OCI-LY3 (cell line): ENCODE results near the gene RNF41.

Experiments
- H2AFZ ChIP-seq: fragments of 200-600, 300-600 bp; shearing (Covaris generic); 2 replicates; pipeline ENCODE4 v1.6.0; 2014; ENCODE audit warnings: antibody characterized with exemption, low read depth, low read length
- H3K27ac ChIP-seq: fragments of 200-600, 300-600 bp; sonication (generic); 2 replicates; pipeline ENCODE4 v1.5.1; 2014; ENCODE audit warnings: mild to moderate bottlenecking, low read length, moderate library complexity, mixed read lengths
- H3K27me3 ChIP-seq: fragments of 200-600, 300-600 bp; sonication (generic); 2 replicates; pipeline ENCODE4 v1.6.1; 2014; ENCODE audit warnings: low read depth, low read length, mixed read lengths
- H3K36me3 ChIP-seq: fragments of 200-600, 300-600 bp; sonication (generic); replicated peaks from 2 replicates; pipeline ENCODE3; 2014; ENCODE audit warnings: low read depth, low read length, mixed read lengths
- H3K4me1 ChIP-seq: fragments of 300-600, 200-600 bp; sonication (generic); 2 replicates; pipeline ENCODE4 v1.6.1; 2014; ENCODE audit warnings: low read length, mixed read lengths
- H3K4me2 ChIP-seq: fragments of 200-600, 300-600 bp; sonication (generic); 2 replicates; pipeline ENCODE4 v1.6.1; 2014; ENCODE audit warnings: low read length, mixed read lengths
- H3K4me3 ChIP-seq: fragments of 300-600, 200-600 bp; sonication (generic); 2 replicates; pipeline ENCODE4 v1.5.1; 2014; ENCODE audit warnings: antibody characterized with exemption, mild to moderate bottlenecking, low read length, moderate library complexity
- H3K79me2 ChIP-seq: fragments of 300-600, 200-600 bp; shearing (Covaris generic); 2 replicates; pipeline ENCODE4 v1.6.1; 2014; ENCODE audit warnings: mild to moderate bottlenecking, low read length, mixed read lengths
- H3K9ac ChIP-seq: fragments of 300-600, 200-600 bp; shearing (Covaris generic); 2 replicates; pipeline ENCODE4 v1.6.0; 2014; ENCODE audit warnings: mild to moderate bottlenecking, low read length, moderate library complexity
- H3K9me3 ChIP-seq: fragments of 200-600, 300-600 bp; shearing (Covaris generic); 2 replicates; pipeline ENCODE4 v1.6.1; 2014; ENCODE audit warnings: low read length, mixed read lengths; ENCODE audit not compliant: insufficient read depth
- H4K20me1 ChIP-seq: fragments of 200-600, 300-600 bp; sonication (generic); 2 replicates; pipeline ENCODE4 v1.6.1; 2016; ENCODE audit warnings: low read length, mixed read lengths; ENCODE audit not compliant: insufficient read depth
- EZH2phosphoT487 ChIP-seq: fragments of 200-600 bp; shearing (Covaris generic); IDR thresholded peaks from 2 replicates; pipeline ENCODE4 v1.6.1; 2018; ENCODE audit warnings: antibody characterized with exemption, mixed run types, low read depth
- TF ChIP-seq, protein P1 (sequence below): fragments of 200-600, 300-600 bp; sonication (generic); IDR thresholded peaks from 2 replicates; pipeline ENCODE4 v1.5.1; 2014; ENCODE audit warnings: antibody characterized with exemption, low read length, low read depth

RNF41 gene

DNA sequence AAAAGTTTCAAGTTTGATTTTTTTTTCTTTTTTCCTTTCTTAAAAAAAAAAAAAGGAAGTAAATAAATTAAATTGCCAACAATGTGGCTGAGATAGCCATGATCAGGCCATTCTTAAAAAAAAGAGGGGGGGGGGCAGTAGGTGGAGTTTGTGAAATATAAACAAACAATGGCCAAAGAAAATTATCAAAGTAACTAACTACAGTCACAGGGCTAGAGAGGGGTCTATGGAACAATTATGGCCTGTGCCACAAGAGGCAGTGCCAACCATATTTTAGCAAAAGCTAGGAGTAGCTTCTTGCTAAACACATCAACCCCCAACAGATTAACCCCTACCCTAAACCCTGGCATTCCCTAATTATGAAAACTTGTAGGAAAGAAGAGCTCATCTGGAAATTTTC lies 16.3 kb downstream of the RNF41 start:
- Histone ChIP-seq H3K36me3 (peaks cover 35% of the 10 kb centered on the region), H3K9me3 (no peaks in the 10 kb centered on the region), H3K4me1 (no peaks in the 10 kb centered on the region), H3K9ac (no peak overlapping the region), H3K79me2 (no peaks in the 10 kb centered on the region), H3K4me2 (no peak overlapping the region), H3K27me3 (no peaks in the 10 kb centered on the region), H3K27ac (no peak overlapping the region), H3K4me3 (no peak overlapping the region), H4K20me1 (no peaks in the 10 kb centered on the region), H2AFZ (no peak overlapping the region)
- no peak for TF ChIP-seq EZH2phosphoT487
- TF ChIP-seq, protein P1, sequence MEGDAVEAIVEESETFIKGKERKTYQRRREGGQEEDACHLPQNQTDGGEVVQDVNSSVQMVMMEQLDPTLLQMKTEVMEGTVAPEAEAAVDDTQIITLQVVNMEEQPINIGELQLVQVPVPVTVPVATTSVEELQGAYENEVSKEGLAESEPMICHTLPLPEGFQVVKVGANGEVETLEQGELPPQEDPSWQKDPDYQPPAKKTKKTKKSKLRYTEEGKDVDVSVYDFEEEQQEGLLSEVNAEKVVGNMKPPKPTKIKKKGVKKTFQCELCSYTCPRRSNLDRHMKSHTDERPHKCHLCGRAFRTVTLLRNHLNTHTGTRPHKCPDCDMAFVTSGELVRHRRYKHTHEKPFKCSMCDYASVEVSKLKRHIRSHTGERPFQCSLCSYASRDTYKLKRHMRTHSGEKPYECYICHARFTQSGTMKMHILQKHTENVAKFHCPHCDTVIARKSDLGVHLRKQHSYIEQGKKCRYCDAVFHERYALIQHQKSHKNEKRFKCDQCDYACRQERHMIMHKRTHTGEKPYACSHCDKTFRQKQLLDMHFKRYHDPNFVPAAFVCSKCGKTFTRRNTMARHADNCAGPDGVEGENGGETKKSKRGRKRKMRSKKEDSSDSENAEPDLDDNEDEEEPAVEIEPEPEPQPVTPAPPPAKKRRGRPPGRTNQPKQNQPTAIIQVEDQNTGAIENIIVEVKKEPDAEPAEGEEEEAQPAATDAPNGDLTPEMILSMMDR = no peak

DNA sequence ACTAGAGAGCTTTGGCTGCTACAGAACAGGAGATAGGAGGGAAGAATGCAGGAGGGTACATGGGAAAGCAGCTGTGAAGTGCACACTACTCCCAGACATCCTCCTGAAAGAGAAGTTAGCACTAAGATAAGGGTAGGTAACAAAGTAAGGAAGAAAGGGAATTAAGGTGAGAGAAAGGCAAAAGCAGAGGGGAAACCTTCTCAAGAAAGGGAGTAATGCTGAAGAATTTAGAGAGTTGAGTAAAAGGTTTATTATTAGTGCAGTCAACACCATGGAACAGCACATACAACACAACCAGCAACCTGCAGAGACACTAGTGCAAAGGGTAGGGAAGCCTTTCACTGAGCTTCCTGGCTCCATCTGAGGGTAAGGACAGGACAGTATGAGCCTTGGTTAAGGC lies 17.4 kb downstream of the RNF41 start:
- Histone ChIP-seq H3K4me2 (no peak overlapping the region), H3K27ac (no peak overlapping the region), H3K79me2 (no peaks in the 10 kb centered on the region), H3K4me3 (no peak overlapping the region), H3K4me1 (no peaks in the 10 kb centered on the region), H3K36me3 (peaks cover 27% of the 10 kb centered on the region), H3K9ac (no peak overlapping the region), H3K9me3 (no peaks in the 10 kb centered on the region), H3K27me3 (no peaks in the 10 kb centered on the region), H2AFZ (no peak overlapping the region), H4K20me1 (no peaks in the 10 kb centered on the region)
- TF ChIP-seq, protein P1 = no peak
- no peak for TF ChIP-seq EZH2phosphoT487

DNA sequence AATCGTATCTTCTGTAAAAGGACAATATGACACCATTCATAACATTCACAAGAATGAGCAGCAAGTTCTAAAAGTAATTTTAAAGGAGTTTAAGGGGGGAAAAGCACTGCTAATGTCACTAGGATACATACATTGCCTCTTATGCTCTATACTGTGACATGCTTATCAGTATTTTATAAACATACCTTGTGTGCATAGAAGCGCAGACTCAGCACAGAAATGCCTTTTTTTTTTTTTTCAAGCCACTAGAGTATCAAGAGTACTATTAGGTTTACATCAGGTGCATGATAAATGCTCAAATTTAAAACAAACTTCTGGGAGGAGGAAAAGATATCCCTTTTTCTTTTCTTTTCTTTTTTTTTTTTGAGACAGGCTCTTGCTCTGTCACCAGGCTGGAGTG lies 18.9 kb downstream of the RNF41 start:
- TF ChIP-seq, protein P1 = no peak
- no peak for TF ChIP-seq EZH2phosphoT487
- H3K27ac ChIP-seq = no peak overlapping the region
- H3K27me3 ChIP-seq = no peaks in the 10 kb centered on the region

DNA sequence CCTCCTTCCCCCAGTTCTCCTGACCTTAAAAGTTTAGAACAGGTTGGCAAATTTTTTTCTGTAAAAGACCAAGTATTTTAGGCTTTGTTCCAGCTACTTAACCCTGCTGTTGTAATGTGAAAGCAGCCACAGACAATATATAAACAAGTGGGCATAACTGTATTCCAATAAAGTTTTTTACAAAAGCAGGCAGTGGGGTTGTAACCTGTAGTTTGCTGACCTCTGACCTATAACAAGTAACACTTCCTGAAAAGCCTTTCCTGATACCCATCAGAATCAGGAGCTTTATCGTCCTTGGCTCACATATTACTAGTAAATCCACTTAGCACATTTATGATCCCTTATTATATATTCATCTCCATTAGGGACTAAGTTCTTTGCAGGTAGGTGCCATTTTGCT lies 19.4 kb downstream of the RNF41 start:
- Histone ChIP-seq H3K4me2 (no peak overlapping the region), H4K20me1 (no peaks in the 10 kb centered on the region), H3K4me3 (no peak overlapping the region), H2AFZ (no peak overlapping the region), H3K79me2 (no peaks in the 10 kb centered on the region), H3K9ac (no peak overlapping the region), H3K27ac (no peak overlapping the region), H3K27me3 (no peaks in the 10 kb centered on the region), H3K36me3 (peaks cover 17% of the 10 kb centered on the region), H3K4me1 (no peaks in the 10 kb centered on the region), H3K9me3 (no peaks in the 10 kb centered on the region)
- TF ChIP-seq, protein P1 = no peak
- no peak for TF ChIP-seq EZH2phosphoT487

More for the DNA sequence above, 18.9 kb downstream of the RNF41 start:
- Histone ChIP-seq H3K4me2 (no peak overlapping the region), H3K9me3 (no peaks in the 10 kb centered on the region), H4K20me1 (no peaks in the 10 kb centered on the region), H2AFZ (no peak overlapping the region), H3K4me1 (no peaks in the 10 kb centered on the region), H3K4me3 (no peak overlapping the region), H3K9ac (no peak overlapping the region), H3K79me2 (no peaks in the 10 kb centered on the region), H3K36me3 (peaks cover 22% of the 10 kb centered on the region)
